ENCODE data around the gene TRIM32. TPM values are rescaled to one million over a fixed set of nuclear protein-coding genes. Genes with fewer than 3 reads are reported as not detected.

TRIM32 gene
- polyA plus RNA-seq, 1 donor (not counting 4 experiments of a cell fraction or from before 2014, with no cell fraction given), result 21.3 TPM

DNA sequence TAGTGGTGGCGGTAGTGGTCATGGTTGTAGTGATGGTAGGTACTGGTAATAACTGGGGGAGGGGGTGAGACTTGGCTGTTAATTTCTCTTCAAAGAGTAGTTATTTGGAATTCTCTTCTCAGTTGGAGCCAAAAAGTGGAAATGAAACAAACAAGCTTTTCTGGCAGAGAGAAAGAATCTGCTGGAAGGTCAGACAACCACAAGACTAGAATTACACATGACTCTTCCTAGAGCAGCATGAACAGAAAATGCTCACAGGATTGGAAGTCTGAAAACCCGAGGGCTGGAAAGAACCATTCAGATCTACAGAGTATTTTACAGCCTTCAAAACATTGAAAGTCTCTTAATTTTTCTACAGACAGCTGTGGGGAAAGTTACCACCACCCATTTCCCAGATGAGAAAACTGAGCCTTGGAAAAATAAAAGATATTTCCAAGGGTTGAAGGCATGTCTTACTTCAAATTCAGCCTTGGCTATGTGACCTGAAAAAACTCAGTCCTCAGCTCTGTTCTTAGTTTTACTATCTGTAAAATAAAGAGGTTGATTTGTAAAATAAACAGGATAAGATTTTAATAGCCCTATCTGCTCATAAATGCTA lies 42.9 kb upstream of the TRIM32 start:
- Histone ChIP-seq H3K27me3 (ENCODE audit: control insufficient read depth, extremely low read depth, insufficient read depth, low read length) (no peaks in the 10 kb centered on the region), H2AFZ (ENCODE audit: control insufficient read depth, low read length) (no peak overlapping the region), H3K79me2 (ENCODE audit: control insufficient read depth, insufficient read depth, low read length) (no peaks in the 10 kb centered on the region), H4K20me1 (ENCODE audit: control insufficient read depth, extremely low read depth, insufficient read depth, low read length) (no peaks in the 10 kb centered on the region), H3K4me2 (ENCODE audit: control insufficient read depth, extremely low read depth, insufficient read depth, low read depth, low read length) (no peak overlapping the region), H3K4me1 (ENCODE audit: control insufficient read depth, extremely low read depth, insufficient read depth, low read length) (no peaks in the 10 kb centered on the region), H3K9ac (ENCODE audit: control insufficient read depth, extremely low read depth, insufficient read depth, low read length) (no peak overlapping the region), H3K9me3 (ENCODE audit: control insufficient read depth, low read depth, low read length) (no peaks in the 10 kb centered on the region), H3K36me3 (ENCODE audit: control insufficient read depth in 2 of 2, extremely low read depth in 1 of 2, insufficient read depth in 2 of 2, low read length in 2 of 2) (no peaks in the 10 kb centered on the region), H3K4me3 (ENCODE audit: control insufficient read depth in 2 of 3, extremely low read depth in 1 of 3, insufficient read depth in 2 of 3, low read depth in 1 of 3, low read length in 3 of 3) (no peak overlapping the region), H3K9me1 (ENCODE audit: control insufficient read depth, extremely low read depth, insufficient read depth, low read length) (no peaks in the 10 kb centered on the region), H3K27ac (ENCODE audit: control insufficient read depth, insufficient read depth, low read length) (no peak overlapping the region)
- DNase-seq (ENCODE audit: low read depth, low spot score), result no peak
- dilution Hi-C loops (cut with MboI; ENCODE audit: extremely low pct_ligation_motif_present, low sequenced_read_pairs), result no loop called here
- no peak for FAIRE-seq
- TF ChIP-seq EZH2 (IDR thresholded peaks at IDR 0.05; ENCODE audit: low read length), result no peak
- TF ChIP-seq, protein P1, sequence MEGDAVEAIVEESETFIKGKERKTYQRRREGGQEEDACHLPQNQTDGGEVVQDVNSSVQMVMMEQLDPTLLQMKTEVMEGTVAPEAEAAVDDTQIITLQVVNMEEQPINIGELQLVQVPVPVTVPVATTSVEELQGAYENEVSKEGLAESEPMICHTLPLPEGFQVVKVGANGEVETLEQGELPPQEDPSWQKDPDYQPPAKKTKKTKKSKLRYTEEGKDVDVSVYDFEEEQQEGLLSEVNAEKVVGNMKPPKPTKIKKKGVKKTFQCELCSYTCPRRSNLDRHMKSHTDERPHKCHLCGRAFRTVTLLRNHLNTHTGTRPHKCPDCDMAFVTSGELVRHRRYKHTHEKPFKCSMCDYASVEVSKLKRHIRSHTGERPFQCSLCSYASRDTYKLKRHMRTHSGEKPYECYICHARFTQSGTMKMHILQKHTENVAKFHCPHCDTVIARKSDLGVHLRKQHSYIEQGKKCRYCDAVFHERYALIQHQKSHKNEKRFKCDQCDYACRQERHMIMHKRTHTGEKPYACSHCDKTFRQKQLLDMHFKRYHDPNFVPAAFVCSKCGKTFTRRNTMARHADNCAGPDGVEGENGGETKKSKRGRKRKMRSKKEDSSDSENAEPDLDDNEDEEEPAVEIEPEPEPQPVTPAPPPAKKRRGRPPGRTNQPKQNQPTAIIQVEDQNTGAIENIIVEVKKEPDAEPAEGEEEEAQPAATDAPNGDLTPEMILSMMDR (optimal IDR thresholded peaks at IDR 0.05 in 1 of 3, IDR thresholded peaks at IDR 0.05 in 1 of 3, conservative IDR thresholded peaks at IDR 0.05 in 1 of 3; ENCODE audit: extremely low read depth in 1 of 3, insufficient read depth in 2 of 3, low read length in 3 of 3), result no peak

DNA sequence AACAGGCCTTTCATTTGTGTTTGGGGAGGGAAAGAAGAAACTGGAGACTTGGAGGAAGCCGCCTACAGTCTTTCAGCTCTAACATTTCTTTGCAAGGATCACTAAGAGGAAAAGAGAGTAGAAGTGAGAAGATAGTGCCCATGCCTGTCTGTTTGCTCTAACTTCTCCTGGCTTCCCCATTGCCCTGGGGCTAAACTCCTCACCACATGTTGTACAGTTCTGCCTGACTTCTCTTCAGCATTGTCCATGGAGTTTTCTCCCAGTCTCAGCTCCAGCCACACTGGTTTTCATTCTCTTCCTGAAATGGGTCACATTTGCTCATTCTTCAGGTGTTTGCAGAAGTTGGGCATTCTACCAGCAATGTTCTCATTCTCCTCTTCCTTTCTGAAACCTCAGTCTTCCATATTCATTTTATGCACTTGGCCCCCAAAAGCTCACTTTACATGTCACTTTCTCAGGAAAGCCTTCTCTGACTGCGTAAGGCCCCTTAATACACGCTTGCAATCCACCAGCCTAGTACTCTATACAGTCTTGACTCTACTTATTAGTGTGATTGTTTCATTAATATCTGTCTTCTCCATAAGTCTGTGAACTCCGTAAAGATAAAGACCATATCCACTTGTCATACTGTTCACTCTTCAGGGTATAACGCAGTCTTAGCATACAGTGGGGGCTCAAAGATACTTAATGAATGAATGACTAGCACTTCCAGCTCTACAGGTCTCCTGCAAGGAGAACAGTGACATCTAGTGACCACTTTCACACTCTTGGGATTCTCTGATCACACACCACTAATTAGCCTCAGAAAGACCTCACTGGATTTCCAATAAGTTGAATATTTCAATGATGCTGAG lies 40.2 kb upstream of the TRIM32 start:
- Histone ChIP-seq H3K27ac (ENCODE audit: control insufficient read depth, insufficient read depth, low read length) (no peak overlapping the region), H3K9ac (ENCODE audit: control insufficient read depth, extremely low read depth, insufficient read depth, low read length) (no peak overlapping the region), H3K4me2 (ENCODE audit: control insufficient read depth, extremely low read depth, insufficient read depth, low read depth, low read length) (no peak overlapping the region), H3K4me3 (ENCODE audit: control insufficient read depth in 2 of 3, extremely low read depth in 1 of 3, insufficient read depth in 2 of 3, low read depth in 1 of 3, low read length in 3 of 3) (no peak overlapping the region), H3K79me2 (ENCODE audit: control insufficient read depth, insufficient read depth, low read length) (no peaks in the 10 kb centered on the region), H4K20me1 (ENCODE audit: control insufficient read depth, extremely low read depth, insufficient read depth, low read length) (no peaks in the 10 kb centered on the region), H3K9me3 (ENCODE audit: control insufficient read depth, low read depth, low read length) (no peaks in the 10 kb centered on the region), H3K4me1 (ENCODE audit: control insufficient read depth, extremely low read depth, insufficient read depth, low read length) (no peaks in the 10 kb centered on the region), H3K9me1 (ENCODE audit: control insufficient read depth, extremely low read depth, insufficient read depth, low read length) (no peaks in the 10 kb centered on the region), H3K27me3 (ENCODE audit: control insufficient read depth, extremely low read depth, insufficient read depth, low read length) (no peaks in the 10 kb centered on the region), H2AFZ (ENCODE audit: control insufficient read depth, low read length) (no peak overlapping the region), H3K36me3 (ENCODE audit: control insufficient read depth in 2 of 2, extremely low read depth in 1 of 2, insufficient read depth in 2 of 2, low read length in 2 of 2) (no peaks in the 10 kb centered on the region)
- TF ChIP-seq, protein P1 (optimal IDR thresholded peaks at IDR 0.05 in 1 of 3, IDR thresholded peaks at IDR 0.05 in 1 of 3, conservative IDR thresholded peaks at IDR 0.05 in 1 of 3; ENCODE audit: extremely low read depth in 1 of 3, insufficient read depth in 2 of 3, low read length in 3 of 3), result peak; percentile 51 to 73 (median 68)
- TF ChIP-seq EZH2 (IDR thresholded peaks at IDR 0.05; ENCODE audit: low read length), result no peak
- FAIRE-seq (no peak), DNase-seq (ENCODE audit: low read depth, low spot score) (no peak)
- dilution Hi-C loops (cut with MboI; ENCODE audit: extremely low pct_ligation_motif_present, low sequenced_read_pairs), result no loop called here

Measured in keratinocyte (primary cell).